Myocyte (in vitro differentiated cells): ENCODE measurements around the gene ALDOA. TPM values are rescaled to one million over a fixed set of nuclear protein-coding genes. Genes with fewer than 3 reads are reported as not detected.

Experiments used
- DNase-seq: peaks from one replicate; pipeline ENCODE4 v3.0.0-alpha.2; 2012; ENCODE audit warnings: low read depth
- total RNA-seq: library from RNA; depleted of rRNA; stranded (reverse); fragments of >200 nt; gene quantifications from 2 replicates; pipeline ENCODE4 v1.2.3, GENCODE V29; 2014

ALDOA gene
- total RNA-seq, 1 donor from 2014 or later: 3,693 TPM

GRCh38 chr16:30088832-30089624 is 23.5 kb downstream of the ALDOA start:
- no peak for DNase-seq

- DNase-seq: no peak
These were observed 25.2 kb downstream of the ALDOA start for GRCh38 chr16:30090610-30091331.

GRCh38 chr16:30091474-30092372 is 26.2 kb downstream of the ALDOA start, which contains the start of gene TBX6:
Gene TBX6, minus strand, starts transcription at chr16:30091924. Its CDS starts 731 bp downstream, at chr16:30091193.
- peak; percentile 92 for DNase-seq

GRCh38 chr16:30092373-30093010 is 26.9 kb downstream of the ALDOA start:
- peak; percentile 40 for DNase-seq

- no peak for DNase-seq
These were observed 29.1 kb downstream of the ALDOA start for GRCh38 chr16:30094541-30095165.

GRCh38 chr16:30095166-30096078 is 29.9 kb downstream of the ALDOA start:
- no peak for DNase-seq

GRCh38 chr16:30096105-30096861 is 30.7 kb downstream of the ALDOA start, which contains the start of gene YPEL3:
Gene YPEL3, minus strand, starts transcription at chr16:30096213. Its CDS starts 731 bp downstream, at chr16:30095482.
- peak; percentile 85 for DNase-seq

- DNase-seq: no peak
These were observed 31.5 kb downstream of the ALDOA start for GRCh38 chr16:30096862-30097563.

- no peak for DNase-seq
These were observed 38.5 kb downstream of the ALDOA start for GRCh38 chr16:30104090-30104489.

- DNase-seq: no peak
These were observed 38.9 kb downstream of the ALDOA start for GRCh38 chr16:30104492-30104891.

- no peak for DNase-seq
These were observed 42.7 kb downstream of the ALDOA start for GRCh38 chr16:30108059-30108850.

GRCh38 chr16:30110661-30111060 is 45.1 kb downstream of the ALDOA start:
- DNase-seq: peak; percentile 54

- no peak for DNase-seq
These were observed 46.9 kb downstream of the ALDOA start for GRCh38 chr16:30112197-30113030.

- DNase-seq: peak; percentile 28
These were observed 47.6 kb downstream of the ALDOA start, which contains the start of gene GDPD3 for GRCh38 chr16:30113031-30113710. Gene GDPD3, minus strand, starts transcription at chr16:30113537. Its CDS starts 59 bp downstream, at chr16:30113478.

GRCh38 chr16:30113711-30114333 is 48.3 kb downstream of the ALDOA start:
- no peak for DNase-seq
